Measurements from ENCODE around the gene DPP8.

- TF ChIP-seq, protein P1, sequence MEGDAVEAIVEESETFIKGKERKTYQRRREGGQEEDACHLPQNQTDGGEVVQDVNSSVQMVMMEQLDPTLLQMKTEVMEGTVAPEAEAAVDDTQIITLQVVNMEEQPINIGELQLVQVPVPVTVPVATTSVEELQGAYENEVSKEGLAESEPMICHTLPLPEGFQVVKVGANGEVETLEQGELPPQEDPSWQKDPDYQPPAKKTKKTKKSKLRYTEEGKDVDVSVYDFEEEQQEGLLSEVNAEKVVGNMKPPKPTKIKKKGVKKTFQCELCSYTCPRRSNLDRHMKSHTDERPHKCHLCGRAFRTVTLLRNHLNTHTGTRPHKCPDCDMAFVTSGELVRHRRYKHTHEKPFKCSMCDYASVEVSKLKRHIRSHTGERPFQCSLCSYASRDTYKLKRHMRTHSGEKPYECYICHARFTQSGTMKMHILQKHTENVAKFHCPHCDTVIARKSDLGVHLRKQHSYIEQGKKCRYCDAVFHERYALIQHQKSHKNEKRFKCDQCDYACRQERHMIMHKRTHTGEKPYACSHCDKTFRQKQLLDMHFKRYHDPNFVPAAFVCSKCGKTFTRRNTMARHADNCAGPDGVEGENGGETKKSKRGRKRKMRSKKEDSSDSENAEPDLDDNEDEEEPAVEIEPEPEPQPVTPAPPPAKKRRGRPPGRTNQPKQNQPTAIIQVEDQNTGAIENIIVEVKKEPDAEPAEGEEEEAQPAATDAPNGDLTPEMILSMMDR (conservative IDR thresholded peaks at IDR 0.05; ENCODE audit: low read depth, low read length), result no peak
- TF ChIP-seq EZH2 (IDR thresholded peaks at IDR 0.05; ENCODE audit: borderline replicate concordance, low read depth, low read length, poor library complexity, severe bottlenecking), result no peak
Measured at GRCh38 chr15:65424683-65425082, 92.8 kb downstream of the DPP8 start.
